OCI-LY7 (cell line): ENCODE results near the gene EME1.

Source experiments
- EZH2phosphoT487 ChIP-seq: fragments of 200-600 bp; sonication (generic); IDR thresholded peaks from 2 replicates; pipeline ENCODE4 v1.6.1; 2018; ENCODE audit warnings: low read depth, borderline replicate concordance, mild to moderate bottlenecking, mixed run types, antibody characterized with exemption, low read length, moderate library complexity, mixed read lengths
- TF ChIP-seq, protein P1 (sequence below): fragments of 200-600 bp; sonication (generic); conservative IDR thresholded peaks from 2 replicates; pipeline ENCODE4 v1.5.1; 2014; ENCODE audit warnings: mild to moderate bottlenecking, antibody characterized with exemption, low read length, moderate library complexity, mixed read lengths

GRCh38 chr17:50375858-50376538 lies 3.0 kb downstream of the EME1 start:
- TF ChIP-seq, protein P1, sequence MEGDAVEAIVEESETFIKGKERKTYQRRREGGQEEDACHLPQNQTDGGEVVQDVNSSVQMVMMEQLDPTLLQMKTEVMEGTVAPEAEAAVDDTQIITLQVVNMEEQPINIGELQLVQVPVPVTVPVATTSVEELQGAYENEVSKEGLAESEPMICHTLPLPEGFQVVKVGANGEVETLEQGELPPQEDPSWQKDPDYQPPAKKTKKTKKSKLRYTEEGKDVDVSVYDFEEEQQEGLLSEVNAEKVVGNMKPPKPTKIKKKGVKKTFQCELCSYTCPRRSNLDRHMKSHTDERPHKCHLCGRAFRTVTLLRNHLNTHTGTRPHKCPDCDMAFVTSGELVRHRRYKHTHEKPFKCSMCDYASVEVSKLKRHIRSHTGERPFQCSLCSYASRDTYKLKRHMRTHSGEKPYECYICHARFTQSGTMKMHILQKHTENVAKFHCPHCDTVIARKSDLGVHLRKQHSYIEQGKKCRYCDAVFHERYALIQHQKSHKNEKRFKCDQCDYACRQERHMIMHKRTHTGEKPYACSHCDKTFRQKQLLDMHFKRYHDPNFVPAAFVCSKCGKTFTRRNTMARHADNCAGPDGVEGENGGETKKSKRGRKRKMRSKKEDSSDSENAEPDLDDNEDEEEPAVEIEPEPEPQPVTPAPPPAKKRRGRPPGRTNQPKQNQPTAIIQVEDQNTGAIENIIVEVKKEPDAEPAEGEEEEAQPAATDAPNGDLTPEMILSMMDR: no peak
- no peak for TF ChIP-seq EZH2phosphoT487
